HL-60/S4 treated with retinoic acid at 250 ng/mL for 4 days and 3 days (cell line): ENCODE results near the gene ATOH8.

Experiments used
- in situ Hi-C: fragments of 300-500 bp; cut with MboI; formaldehyde crosslinking; loops from 2 replicates; pipeline ENCODE4 v1.7.0; 2022; ENCODE audit warnings: low sequenced_read_pairs

ATOH8 gene

DNA sequence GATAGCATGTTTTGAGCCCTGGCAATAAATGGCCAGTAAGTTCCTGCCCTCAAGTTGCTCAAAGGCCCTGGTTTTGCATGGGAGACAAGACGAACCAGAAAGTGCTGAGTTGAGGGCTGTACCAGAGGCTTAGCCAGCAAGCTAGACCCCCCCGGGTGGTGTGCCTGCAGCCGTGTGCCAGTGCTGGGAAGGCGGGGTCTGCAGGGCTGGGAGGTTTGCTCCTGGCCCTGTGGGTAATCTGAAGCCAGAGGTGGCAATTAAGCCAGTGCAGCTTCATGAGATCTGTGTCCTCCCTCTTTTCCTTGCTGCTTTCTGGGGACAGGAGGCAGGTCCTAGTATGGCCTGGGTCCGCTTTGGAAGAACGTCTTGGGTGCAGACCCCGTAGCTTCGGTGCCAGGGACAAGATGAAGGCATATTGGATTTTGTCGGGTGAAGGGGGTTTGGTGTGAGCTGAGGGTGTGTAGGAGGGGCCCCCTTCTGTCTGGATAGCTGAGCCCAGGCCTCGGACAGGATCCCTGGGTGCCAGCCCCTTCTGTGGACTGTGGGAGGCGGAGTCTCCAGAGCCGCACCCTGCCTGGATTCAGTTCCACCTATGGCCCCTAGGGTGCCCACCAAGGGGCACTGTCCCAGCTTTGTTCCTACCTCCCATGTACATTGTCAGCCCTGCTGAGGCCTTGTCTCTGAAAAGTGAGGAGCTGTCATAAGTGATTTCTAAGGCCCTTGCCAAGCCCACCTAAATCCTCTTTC is 15.6 kb downstream of the ATOH8 start:
- in situ Hi-C loops, result no loop called here

DNA sequence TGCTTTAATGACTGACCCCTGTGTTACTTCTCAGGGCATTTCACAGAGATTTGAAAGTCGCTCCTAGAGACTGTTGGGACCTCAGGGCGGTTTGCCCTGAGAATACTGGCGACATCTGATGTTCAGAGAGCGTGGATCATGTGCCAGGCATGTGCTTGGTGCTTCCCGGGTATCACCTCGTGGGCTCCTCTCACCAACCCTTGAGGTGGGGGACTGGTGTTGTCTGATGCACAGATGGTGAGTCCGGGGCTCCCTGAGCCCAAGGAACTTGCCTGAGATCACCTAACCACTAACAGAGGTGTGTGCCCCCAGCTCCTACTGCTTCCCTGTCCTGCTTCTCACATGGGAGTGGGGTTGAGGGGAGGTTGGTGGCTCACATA is 16.2 kb downstream of the ATOH8 start:
- in situ Hi-C loops, result no loop called here

DNA sequence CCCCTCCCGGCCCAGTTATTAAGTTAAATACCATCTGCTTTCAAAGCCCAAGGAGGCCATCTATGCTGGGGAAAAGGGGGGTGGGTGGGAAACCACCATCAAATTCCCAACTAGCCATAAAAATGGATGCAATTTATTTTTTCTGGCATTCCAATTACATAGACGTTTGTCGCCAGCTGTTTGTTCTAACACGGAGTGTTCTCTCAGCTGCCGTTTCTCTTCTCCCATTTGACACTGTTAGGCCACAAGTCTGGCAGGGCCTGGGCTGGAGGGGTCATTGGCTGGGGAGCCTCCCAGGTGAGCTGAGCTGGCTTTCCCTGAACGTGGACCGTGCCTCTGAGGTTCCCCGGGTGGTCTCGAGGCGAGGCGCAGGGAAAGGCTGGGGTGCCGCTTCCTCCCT is 16.6 kb downstream of the ATOH8 start:
- in situ Hi-C loops, result no loop called here

DNA sequence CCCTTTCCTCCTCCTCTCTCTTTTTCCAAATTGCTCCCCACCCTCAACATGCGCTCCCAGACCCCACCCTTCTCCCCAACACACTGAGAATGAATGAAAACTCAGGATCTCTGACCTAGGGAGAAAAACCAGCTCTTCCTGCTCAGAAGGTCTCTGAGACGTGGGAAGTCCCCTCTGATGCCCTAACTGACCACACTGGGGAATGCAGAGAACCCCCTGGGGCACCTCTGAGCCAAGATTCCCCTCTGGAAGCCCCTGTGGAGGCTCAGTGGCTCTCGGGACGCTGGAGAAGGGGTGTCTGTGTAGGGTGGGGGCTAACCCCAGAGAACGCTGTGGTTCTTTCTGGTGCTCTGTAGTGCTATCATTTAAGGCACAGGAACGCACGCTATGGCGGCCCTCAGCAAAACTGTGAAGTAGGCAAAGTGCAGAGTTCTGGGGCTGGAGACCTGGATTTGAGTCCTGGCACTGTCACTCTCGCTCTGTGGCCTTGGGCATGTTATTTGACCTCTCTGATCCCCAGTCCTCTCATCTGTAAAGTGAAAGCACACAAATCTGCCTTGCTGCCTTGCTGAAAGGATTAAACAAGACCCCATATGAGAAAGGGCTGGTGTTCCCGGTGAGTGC is 17.1 kb downstream of the ATOH8 start:
- in situ Hi-C loops, result no loop called here

DNA sequence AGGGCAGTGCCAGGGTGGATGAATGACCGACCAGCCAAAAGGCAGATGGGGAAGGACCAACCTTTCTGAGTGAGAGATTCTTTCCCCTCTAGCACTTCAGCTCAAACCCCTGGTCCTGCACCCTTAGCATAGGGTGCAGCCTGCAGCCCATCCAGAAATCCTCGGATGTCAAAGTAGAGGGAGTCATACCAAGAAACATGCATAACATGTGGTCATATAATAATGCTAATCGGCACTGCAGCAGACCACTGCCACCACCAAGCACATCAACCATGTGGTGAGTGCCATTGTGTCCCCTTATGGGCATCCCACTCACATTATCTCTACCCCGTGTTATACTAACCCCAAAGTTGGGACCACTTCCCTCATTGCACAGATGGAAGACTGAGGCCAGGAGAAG is 17.7 kb downstream of the ATOH8 start:
- in situ Hi-C loops, result no loop called here

DNA sequence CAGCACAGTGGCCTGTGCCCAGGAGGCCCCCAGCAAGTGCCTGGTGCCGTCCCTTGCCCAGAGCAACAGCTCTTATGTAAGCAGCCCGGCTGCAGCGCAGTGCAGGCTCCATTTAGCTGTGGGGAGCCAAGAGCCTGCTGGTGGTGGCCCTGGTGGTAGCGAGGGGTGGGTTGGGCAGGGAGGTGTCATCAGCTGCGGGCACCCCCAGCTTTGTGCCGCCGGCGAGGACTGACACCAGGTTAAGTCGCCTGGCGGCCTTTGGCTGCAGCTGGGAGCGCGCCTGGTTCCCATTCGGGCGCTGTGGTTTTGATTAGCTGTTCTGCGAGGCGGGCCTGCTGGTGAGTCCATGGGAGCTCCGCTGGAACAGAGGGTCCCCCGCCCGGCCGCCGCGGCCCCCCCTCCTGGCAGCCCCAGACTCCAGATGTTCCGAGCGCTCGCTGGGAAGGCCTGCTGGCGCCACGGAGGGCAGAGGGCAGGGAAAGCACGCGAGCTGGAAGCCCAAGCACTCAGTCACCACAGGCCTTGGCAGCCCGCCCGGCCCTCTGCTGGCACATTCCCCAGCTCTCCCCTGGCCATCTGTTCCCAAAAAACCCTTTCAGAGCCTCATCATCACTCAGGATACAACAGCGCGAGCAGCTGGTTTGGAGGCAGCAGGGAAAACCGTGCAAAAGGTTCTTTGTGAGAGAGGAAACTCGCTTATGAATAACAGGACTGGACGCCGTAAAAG is 18.4 kb downstream of the ATOH8 start:
- in situ Hi-C loops, result no loop called here

DNA sequence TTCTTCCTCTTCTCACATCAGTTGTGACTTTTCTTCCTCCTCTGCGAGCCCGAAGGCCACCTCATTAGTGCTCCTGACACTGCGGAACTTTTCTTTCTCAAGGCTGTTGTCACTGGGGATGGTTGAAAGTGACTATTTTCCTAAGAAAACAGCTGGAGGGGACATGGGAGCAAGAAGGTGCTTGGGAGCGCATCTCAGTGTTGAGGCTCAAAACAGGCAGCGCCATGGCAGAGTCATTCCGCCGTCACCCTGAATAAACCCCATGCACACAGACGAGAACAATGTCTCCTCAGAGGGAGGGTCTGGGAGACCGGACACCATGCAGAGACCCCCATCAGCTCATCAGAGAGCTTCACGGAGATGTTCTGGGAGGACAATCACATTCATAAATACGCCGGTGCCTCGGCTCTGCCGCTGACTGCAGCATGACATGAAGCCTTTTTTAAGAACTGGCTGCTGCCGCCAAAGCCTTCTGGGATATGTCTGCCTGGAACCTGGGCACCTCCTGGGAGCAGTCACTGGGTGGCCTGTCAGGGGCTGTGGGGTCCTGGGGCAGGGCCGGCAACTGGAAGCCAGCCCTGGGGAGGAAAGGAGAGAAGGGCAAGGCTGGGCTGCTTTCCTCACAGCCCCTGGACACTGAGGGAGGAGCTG is 19.2 kb downstream of the ATOH8 start:
- in situ Hi-C loops, result no loop called here

DNA sequence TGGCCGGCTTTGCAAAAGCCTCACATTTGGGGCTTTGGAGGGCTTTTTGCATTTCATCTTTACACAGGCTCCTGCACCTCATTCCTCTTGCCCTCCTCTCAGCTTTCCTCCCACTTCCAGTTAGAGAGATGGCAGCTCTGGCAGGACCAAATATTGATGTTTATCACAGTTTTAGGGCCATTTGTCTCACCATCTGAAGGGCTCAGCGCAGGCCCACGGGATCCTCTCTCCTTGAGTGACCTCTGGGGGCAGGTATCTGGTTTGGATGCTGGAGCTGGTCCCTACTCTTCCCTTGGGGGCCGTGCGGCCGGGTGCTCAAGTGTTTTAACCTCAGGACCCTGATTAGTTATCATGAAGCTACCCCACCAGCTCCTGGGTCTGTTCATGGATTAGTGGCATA is 19.9 kb downstream of the ATOH8 start:
- in situ Hi-C loops, result no loop called here

DNA sequence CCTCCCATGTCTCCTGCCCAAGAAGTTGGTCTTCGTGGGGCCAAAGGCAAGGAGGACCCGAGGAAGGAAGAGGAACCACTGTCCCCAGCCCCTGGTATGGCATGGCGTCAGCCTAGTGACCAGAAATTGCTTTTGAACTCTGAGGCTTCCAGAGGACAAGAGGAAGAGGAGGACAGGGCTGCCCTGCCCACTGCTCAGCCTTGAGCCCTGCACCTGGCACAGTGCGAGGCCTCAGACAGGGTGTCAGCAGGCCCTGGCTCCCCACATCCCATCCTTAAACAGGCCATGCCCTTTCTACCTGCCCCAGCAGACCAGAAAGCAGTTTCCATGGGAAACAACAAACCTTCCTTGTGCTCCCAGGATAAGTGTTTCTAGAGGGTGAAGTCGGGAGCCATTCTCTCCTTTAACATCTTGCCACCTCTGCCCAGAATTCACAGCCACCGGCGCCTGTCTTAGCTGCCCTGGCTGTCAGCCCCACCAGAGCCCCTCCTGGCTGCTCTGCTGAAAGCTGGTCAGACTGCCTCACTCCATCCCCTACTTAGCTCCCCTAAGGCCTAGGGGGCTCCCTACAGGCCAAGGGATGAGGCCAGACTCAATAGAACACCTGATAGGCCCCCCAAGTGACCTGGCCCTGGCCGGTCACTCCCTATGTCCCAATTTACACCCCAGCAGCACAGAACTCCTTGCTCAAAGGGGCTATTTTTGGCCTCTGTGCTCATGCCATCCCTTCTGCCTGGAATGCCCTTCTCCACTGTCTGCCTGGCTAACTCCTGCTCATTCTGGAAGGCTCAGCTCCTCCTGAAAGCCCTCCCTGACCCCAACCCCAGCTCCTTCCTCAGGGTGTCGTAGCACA is 20.6 kb downstream of the ATOH8 start:
- in situ Hi-C loops, result no loop called here

DNA sequence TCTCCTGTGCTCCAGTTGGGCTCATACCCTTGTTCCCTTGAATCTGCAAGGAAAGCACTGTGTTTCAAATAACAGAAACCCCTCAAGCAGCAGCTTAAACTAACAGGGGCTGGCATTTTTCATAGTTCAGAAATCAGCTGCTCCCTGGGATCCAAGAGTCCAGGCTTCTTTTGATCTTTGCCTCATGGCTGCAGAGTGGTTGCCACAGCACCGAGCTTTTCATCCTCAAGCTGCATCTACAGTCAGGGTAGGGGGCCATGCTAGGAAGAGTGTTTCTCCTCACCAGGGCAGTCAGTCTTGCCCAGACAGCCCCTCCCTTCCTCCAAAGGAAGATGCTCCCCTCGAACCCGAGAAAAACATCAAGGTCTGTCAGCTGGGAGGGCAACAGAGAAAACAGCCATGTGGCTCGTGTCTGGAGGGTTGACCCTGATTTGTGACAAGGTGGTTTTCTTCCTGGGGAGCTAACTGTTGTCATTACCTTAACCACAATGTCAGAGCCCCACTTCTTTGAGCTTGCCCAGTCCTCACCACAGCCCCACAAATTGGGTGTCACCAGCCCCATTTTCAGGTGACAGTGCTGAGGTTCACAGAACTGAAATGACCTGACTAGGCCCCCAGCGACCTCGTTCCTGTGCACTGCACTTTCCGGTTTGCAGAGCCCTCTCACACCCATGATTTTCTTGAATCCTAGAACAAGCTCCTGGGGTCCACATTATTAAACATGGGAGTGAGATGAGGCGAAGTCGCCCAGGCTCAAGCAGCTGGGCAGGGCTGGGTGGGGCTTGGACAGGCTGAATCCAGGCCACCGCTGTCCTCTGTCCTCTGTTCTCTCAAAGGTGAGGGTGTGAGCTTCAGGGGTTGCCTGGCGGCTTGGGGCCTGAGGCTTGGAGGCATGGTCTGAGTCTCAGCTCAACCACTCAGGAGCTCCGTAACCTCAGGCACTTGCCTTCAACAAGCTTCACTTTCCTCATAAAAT is 21.9 kb downstream of the ATOH8 start:
- in situ Hi-C loops, result no loop called here

DNA sequence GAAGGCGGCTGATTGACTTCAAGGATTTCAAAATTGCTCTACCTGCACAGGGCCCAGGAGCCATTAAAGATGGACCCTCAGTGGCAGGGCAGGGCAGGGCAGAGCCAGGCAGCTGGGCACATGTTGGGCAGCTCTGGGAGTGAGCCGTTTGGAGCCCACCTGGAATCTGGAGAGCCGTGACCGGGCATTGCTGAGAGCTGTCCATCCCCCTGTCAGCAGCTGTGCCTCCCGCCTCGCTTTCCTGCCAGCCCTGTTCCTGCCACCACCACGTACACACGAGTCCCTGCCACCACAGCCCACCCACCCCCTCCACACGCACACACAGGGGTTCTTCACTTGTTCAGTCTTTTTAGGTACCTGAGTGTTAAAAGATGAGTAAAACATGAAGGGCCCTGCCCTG is 22.9 kb downstream of the ATOH8 start:
- in situ Hi-C loops, result no loop called here

DNA sequence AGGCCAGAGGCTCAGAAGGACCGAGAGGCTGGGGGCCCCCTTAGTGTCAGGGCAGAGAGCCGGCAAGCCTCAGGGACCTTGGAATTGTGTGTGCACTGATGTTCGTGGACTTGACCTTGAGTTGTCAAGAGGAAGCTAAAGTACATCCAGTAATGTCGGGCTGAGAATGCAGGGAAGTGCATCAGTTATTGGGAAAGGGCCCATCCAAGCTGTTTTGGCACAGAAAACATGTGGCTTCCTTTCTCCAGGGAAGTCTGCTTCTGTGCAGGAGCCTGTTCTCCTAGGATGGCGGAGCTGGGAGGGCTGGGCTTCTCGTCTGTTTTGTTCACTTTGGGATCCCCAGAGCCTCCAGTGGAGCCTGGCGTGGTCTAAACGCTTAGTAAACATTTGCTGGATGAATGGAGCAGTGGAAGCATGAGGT is 23.7 kb downstream of the ATOH8 start:
- in situ Hi-C loops, result no loop called here

DNA sequence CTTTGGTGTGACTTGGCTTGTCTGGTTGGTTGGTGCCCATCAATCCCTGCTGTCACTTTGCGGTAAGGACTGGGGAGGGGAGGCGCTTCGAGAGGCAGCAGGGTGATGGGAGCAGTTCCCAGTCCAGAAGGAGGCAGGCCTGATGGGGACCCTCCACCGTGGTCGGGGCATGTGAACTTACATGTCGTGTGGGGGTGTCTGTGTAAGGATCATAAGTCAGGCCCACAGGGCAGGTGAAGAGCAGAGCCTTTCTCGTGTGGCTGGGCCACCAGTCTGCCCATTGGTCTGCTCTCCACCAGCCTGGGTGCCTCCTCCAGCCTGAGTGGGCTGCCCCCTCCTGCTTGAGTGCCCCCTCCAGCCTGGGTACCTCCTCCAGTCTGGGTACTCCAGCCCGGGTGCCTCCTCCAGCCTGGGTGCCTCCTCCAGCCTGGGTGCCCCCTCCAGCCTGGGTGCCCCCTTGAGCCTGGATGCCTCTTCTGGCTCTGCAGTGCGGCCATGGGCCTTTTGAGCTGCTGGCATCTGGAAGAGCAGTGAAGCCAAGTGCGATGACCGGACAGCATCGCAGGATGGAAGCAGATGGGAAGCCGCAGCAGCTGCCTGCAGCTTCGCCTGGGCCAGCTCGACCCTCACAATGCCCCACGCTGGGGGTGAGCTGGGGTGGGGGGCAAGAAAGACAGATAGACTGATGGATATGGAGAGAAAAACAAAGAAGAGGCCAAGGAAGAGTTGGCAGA is 25.0 kb downstream of the ATOH8 start:
- in situ Hi-C loops, result no loop called here

DNA sequence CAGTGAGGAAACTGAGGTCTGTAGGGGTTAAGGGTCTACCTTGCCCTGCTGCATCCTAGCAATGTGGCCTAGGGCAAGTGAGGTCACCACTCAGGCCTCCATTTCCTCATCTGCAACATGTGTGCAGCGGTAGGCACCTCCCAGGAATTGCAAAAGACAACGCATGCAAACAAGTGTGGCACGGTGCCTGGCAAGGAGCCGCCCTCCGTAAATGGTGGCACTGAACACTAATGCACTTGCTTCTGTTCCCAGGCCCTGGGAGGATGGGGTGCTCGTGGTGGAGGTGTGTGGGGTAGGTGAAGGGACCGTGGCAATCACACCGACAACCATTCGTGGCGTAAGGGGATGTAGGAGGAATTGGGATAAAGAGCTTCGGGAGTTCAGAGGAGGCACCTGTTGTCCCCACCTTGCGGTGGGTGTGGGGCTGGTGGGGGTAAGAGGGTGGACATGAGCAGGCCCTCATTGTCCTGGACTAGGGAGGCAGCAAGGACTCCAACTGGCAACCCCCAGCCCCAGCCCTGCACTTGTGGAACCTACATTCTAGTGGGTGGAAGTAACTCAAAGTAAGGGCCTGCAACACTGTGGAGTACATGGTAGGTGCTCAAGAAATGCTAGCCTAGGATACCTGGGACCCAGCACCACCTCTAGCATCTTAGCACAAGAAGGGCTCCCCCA is 26.0 kb downstream of the ATOH8 start:
- in situ Hi-C loops, result no loop called here

DNA sequence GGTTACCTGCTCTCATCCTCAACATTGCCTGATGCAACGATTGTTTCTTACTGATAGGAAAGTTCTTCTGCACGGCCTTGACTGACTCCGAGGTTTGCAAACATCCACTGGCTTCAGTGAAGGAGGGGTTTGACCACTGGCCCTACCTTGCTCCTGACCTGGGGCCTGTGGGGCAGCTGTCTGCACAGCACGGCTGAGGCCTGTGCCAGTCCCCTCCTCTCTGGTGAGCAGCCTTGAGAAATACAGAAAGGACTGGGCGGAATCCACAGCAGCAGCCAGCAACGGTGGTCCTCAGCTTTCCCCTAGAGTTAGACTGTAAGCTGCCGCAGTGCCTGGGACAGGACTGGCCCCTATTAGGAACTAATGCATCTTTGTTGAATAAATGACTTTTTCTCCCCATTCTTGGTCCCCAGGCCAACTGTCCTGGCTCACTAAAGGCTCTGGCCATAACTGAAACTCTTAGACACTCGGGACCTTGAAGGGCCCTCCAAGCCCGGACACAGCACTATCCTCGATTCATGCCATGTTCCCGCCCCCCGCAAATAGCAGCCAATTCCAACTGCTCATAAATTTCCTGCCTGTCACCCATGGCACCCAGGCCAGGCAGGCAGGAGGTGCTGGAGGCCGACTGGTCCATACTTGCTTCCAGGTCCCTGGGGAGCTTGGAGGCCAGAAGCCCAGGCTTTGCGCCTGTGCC is 26.7 kb downstream of the ATOH8 start:
- in situ Hi-C loops, result no loop called here

DNA sequence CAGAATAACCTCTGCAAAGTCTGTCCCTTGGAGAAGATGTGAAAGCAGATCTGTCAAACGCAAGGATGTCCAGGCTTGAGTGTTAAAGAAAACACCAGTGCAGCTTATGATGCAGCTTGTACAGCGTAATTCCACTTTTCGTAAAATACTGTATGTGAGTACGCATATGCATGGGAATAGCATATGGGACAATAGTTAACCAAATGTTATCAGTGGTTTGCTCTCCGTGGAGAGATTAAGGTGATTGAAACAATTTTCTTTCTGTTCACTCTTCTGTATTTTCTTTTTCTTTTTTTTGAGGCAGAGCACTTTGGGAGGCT is 27.2 kb downstream of the ATOH8 start:
- in situ Hi-C loops, result no loop called here

DNA sequence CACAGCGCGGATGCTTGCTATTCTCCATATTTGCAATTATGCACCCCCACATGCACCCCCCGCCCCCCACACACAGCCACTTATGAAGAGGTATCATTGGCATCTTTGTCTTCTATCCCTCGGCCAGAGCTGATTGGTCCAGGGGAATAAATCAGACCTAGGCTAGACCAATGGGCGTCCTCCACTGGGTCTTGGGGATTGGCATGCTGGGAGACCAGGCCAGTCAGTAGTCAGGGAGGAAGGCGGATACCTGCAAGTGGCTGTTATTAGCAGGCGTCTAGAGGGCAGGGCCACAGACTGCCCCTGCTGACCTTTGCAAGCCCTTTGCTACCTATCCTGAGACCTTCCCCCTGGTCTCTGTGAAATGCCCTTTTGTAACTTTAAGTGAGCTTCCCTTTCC is 30.0 kb downstream of the ATOH8 start:
- in situ Hi-C loops, result no loop called here

DNA sequence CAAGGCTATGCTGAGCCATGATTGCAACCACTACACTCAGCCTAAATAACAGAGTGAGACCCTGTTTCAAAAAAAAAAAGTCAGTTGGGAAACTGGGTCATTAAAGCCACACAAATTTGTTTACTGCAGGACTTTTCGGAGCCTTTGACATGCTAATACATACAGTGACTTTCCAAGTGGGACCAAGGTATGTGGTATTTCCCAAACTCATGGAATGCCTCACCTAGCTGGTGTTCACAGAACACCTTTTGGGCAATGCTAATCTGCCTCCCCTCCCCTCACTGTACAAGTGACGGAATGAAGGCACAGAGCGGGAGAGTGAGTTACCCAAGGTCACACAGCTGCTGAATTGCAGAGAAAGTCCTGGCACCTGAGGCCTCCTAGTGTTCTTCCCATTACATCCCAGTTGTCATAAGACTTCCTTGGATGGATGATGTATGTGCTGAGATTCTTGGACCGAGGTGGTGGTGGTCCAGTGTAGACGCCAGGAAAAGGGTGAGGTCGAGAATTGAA is 30.7 kb downstream of the ATOH8 start:
- in situ Hi-C loops, result no loop called here
